NCI-H2081 treated with DMSO at 0.1 percent for 48 hours (cell line): ENCODE data around the gene GIMAP8.
"Not testable (repeated sequence)": the region's sequence is repeated elsewhere in the genome, so short reads cannot be mapped to it uniquely, and the experiment has no call there.

Source experiments
- DNase-seq: peaks from one replicate; lab custom pipeline; 2025; lab: John Stamatoyannopoulos, UW

GIMAP8 gene

GRCh38 chr7:150464962-150465361 is 14.5 kb downstream of the GIMAP8 start:
- no peak for DNase-seq

- no peak for DNase-seq
These were observed 15.0 kb downstream of the GIMAP8 start for GRCh38 chr7:150465414-150465813.

- DNase-seq, result no peak
These were observed 16.0 kb downstream of the GIMAP8 start for GRCh38 chr7:150466477-150466876.

- DNase-seq, result no peak
These were observed 17.8 kb downstream of the GIMAP8 start for GRCh38 chr7:150468241-150468640.

GRCh38 chr7:150471886-150472285 is 21.5 kb downstream of the GIMAP8 start:
- no peak for DNase-seq

GRCh38 chr7:150473902-150474301 is 23.5 kb downstream of the GIMAP8 start:
- DNase-seq, result no peak

GRCh38 chr7:150476285-150476684 is 25.9 kb downstream of the GIMAP8 start:
- no peak for DNase-seq

- DNase-seq, result no peak
These were observed 26.6 kb downstream of the GIMAP8 start for GRCh38 chr7:150476819-150477631.

- DNase-seq, result no peak
These were observed 28.7 kb downstream of the GIMAP8 start for GRCh38 chr7:150479023-150479716.

- DNase-seq, result no peak
These were observed 30.9 kb downstream of the GIMAP8 start for GRCh38 chr7:150481186-150481920.

GRCh38 chr7:150481922-150482321 is 31.5 kb downstream of the GIMAP8 start:
- DNase-seq, result no peak

- not testable (repeated sequence) for DNase-seq
These were observed 33.1 kb downstream of the GIMAP8 start for GRCh38 chr7:150483514-150483913.

GRCh38 chr7:150484071-150484470 is 33.6 kb downstream of the GIMAP8 start:
- not testable (repeated sequence) for DNase-seq

- DNase-seq, result no peak
These were observed 37.2 kb downstream of the GIMAP8 start for GRCh38 chr7:150487625-150488024.

- no peak for DNase-seq
These were observed 39.4 kb downstream of the GIMAP8 start for GRCh38 chr7:150489782-150490181.

- not testable (repeated sequence) for DNase-seq
These were observed 43.0 kb downstream of the GIMAP8 start for GRCh38 chr7:150493442-150493841.

GRCh38 chr7:150502519-150502918 is 52.1 kb downstream of the GIMAP8 start:
- no peak for DNase-seq

- DNase-seq, result no peak
These were observed 52.7 kb downstream of the GIMAP8 start for GRCh38 chr7:150503155-150503554.

GRCh38 chr7:150503581-150503980 is 53.2 kb downstream of the GIMAP8 start:
- DNase-seq, result no peak

- DNase-seq, result no peak
These were observed 57.6 kb downstream of the GIMAP8 start for GRCh38 chr7:150507947-150508602.

- no peak for DNase-seq
These were observed 60.6 kb downstream of the GIMAP8 start for GRCh38 chr7:150511048-150511447.

- no peak for DNase-seq
These were observed 63.3 kb downstream of the GIMAP8 start for GRCh38 chr7:150513758-150514157.
